ENCODE measurements around the gene PPP6R2.

DNA sequence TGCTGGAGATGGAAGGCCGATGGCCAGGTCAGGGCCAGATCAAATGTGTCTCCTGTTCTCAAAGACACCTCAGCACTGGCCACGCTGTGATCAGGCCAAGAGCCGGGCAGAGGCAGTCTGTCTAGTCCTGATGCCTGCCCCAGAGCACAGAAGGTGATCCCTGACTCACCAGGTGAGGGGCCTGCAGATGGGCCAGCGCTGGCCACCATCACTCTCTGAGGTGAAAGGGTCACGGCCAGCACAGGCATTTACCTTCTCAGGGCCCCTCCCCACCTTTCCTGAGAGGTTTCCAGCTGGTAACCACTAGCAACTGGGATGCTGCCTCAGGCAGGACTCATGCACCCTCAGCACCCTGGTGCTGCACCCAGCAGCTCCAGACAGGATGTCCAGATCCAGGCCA, 128.8 kb downstream of the PPP6R2 start:
- TF ChIP-seq, protein P1, sequence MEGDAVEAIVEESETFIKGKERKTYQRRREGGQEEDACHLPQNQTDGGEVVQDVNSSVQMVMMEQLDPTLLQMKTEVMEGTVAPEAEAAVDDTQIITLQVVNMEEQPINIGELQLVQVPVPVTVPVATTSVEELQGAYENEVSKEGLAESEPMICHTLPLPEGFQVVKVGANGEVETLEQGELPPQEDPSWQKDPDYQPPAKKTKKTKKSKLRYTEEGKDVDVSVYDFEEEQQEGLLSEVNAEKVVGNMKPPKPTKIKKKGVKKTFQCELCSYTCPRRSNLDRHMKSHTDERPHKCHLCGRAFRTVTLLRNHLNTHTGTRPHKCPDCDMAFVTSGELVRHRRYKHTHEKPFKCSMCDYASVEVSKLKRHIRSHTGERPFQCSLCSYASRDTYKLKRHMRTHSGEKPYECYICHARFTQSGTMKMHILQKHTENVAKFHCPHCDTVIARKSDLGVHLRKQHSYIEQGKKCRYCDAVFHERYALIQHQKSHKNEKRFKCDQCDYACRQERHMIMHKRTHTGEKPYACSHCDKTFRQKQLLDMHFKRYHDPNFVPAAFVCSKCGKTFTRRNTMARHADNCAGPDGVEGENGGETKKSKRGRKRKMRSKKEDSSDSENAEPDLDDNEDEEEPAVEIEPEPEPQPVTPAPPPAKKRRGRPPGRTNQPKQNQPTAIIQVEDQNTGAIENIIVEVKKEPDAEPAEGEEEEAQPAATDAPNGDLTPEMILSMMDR (conservative IDR thresholded peaks at IDR 0.05; ENCODE audit: low read length), result no peak
- TF ChIP-seq EZH2phosphoT487 (IDR thresholded peaks at IDR 0.05; ENCODE audit: borderline replicate concordance), result no peak

Measured in Loucy (cell line).